ENCODE data around the gene SYNGR4. TPM values are rescaled to one million over a fixed set of nuclear protein-coding genes. Genes with fewer than 3 reads are reported as not detected.
A peak's percentile ranks its signal among the peaks of the same experiment; 100 is the strongest.
"Not testable (repeated sequence)": the region's sequence is repeated elsewhere in the genome, so short reads cannot be mapped to it uniquely, and the experiment has no call there.

Gene SYNGR4
- total RNA-seq, 2 experiments from 2014 or later: 0.21 TPM; not detected in 1

- intact Hi-C loops (cut with micrococcal nuclease): no loop called here
- peaks cover 4% of the 10 kb centered on the region for H3K36me3 Mint-ChIP-seq
- H3K27me3 Mint-ChIP-seq: no peaks in the 10 kb centered on the region
- no peak for DNase-seq
- ChIA-PET CTCF (interaction anchor here (1.1 to 2.7 kb wide), 3 partner anchors 28 to 222 kb away, joined by 4 to 29 read pairs (median 7); partner anchors contain the start of gene KDELR1), POLR2A (no interaction called here)
- no peak overlapping the region for H3K27ac Mint-ChIP-seq
- H3K4me1 Mint-ChIP-seq (ENCODE audit: low read depth): peaks cover 14% of the 10 kb centered on the region
- no peak overlapping the region for H3K4me3 Mint-ChIP-seq
- H3K9me3 Mint-ChIP-seq: no peaks in the 10 kb centered on the region
These were observed 2.3 kb upstream of the SYNGR4 start for GRCh38 chr19:48361912-48362311.

DNA sequence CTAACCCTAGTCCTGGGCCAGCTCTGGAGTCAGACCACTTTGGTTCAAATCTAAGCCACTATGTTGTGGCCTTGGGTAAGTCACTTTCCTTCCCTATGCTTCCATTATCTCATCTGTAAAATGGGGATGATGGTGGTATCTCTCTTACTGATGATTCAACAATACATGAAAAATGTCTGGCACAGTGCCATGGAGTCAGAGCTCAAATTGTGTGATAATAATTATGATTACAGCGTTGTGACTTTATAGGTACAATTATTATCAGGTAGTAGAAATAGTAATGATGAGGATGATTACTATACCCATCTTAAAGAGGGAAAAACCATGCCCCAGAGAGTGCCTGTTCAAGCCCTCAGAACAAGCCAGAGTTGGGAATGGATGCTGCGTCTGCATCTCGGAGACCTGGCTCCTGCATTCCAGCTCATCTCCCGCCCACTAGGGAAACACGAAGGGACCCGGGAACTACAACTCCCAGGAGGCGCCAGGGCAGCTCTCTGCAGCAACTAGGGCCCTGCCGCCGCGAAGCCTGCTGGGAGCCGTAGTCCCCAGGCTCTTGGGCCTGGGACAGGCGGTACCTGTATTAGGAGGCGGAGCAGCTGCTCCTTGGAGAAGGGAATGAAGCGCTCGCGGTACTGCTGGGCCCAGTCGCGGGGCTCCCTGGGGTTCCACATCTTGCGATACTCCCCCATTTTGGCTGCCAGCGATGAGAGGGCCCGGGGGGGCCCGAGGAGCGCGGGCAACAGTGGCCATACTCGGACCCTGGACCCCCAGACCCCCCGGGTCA lies 1.3 kb upstream of the SYNGR4 start:
- Mint-ChIP-seq H3K4me3 (peak overlapping the region; percentile 88), H3K4me1 (ENCODE audit: low read depth) (peaks cover 14% of the 10 kb centered on the region), H3K27me3 (no peaks in the 10 kb centered on the region), H3K27ac (peak overlapping the region; percentile 94), H3K36me3 (peaks cover 4% of the 10 kb centered on the region), H3K9me3 (no peaks in the 10 kb centered on the region)
- POLR2A ChIA-PET: interaction anchor here (0.6 to 1.4 kb wide), 5 partner anchors 11 to 259 kb away, joined by 3 to 5 read pairs (median 3); partner anchors contain the start of gene EMP3
- CTCF ChIA-PET: interaction anchor here (0.6 to 2.7 kb wide), 9 partner anchors 12 to 283 kb away, joined by 3 to 29 read pairs (median 4); partner anchors contain the start of genes GRIN2D and KDELR1
- DNase-seq: peak; percentile 93
- intact Hi-C loops (cut with micrococcal nuclease): loop anchor here (1.0 kb wide), 2 partner anchors 52 to 193 kb away; partner anchors contain the start of genes LIG1 and ZSWIM9

DNA sequence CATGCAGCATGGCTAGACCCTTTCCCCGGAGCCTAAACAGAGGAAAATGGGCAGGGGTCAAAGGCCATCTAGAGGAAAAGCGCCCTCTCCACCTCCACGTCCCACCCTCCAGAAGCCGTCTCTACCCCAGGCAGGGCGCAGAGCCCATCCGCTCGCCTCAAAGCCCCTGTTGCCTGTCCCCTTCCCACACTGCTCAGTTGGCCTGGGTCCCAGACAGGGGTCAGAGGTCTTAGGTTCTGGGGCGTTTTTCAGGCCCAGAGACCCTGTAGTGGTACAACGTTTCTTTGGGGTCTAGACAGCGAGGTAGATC lies 712 bp upstream of the SYNGR4 start:
- CTCF ChIA-PET: interaction anchor here (1.0 to 2.7 kb wide), 11 partner anchors 10 to 282 kb away, joined by 3 to 29 read pairs (median 4); partner anchors contain the start of genes GRIN2D, GRWD1 and KDELR1
- no peaks in the 10 kb centered on the region for H3K27me3 Mint-ChIP-seq
- peak overlapping the region; percentile 94 for H3K27ac Mint-ChIP-seq
- POLR2A ChIA-PET: interaction anchor here (0.6 to 1.9 kb wide), 10 partner anchors 11 to 256 kb away, joined by 3 to 15 read pairs (median 3); partner anchors contain the start of genes EMP3, KDELR1, RPL18 and SPHK2
- peaks cover 14% of the 10 kb centered on the region for H3K4me1 Mint-ChIP-seq (ENCODE audit: low read depth)
- peaks cover 4% of the 10 kb centered on the region for H3K36me3 Mint-ChIP-seq
- H3K9me3 Mint-ChIP-seq: no peaks in the 10 kb centered on the region
- DNase-seq: no peak
- peak overlapping the region; percentile 88 for H3K4me3 Mint-ChIP-seq
- intact Hi-C loops (cut with micrococcal nuclease): loop anchor here (1.0 kb wide), 2 partner anchors 52 to 193 kb away; partner anchors contain the start of genes LIG1 and ZSWIM9

GRCh38 chr19:48364598-48365348 lies 606 bp downstream of the SYNGR4 start:
- H3K27ac Mint-ChIP-seq: peak overlapping the region; percentile 94

GRCh38 chr19:48365602-48366001 lies 1.4 kb downstream of the SYNGR4 start:
- no peak for DNase-seq
- no peak overlapping the region for H3K4me3 Mint-ChIP-seq
- no peaks in the 10 kb centered on the region for H3K9me3 Mint-ChIP-seq
- H3K4me1 Mint-ChIP-seq (ENCODE audit: low read depth): peaks cover 14% of the 10 kb centered on the region
- no peaks in the 10 kb centered on the region for H3K27me3 Mint-ChIP-seq
- POLR2A ChIA-PET: no interaction called here
- peaks cover 4% of the 10 kb centered on the region for H3K36me3 Mint-ChIP-seq
- intact Hi-C loops (cut with micrococcal nuclease): no loop called here
- H3K27ac Mint-ChIP-seq: no peak overlapping the region
- CTCF ChIA-PET: interaction anchor here (0.6 to 1.2 kb wide), 2 partner anchors 26 to 1884 kb away, joined by 3 to 5 read pairs; partner anchors contain the start of gene KDELR1

More at GRCh38 chr19:48364598-48365348, 606 bp downstream of the SYNGR4 start:
- ChIA-PET CTCF (interaction anchor here (0.8 to 2.7 kb wide), 8 partner anchors 14 to 220 kb away, joined by 3 to 29 read pairs (median 4); partner anchors contain the start of genes GRWD1 and KDELR1), POLR2A (interaction anchor here (0.7 to 1.9 kb wide), 7 partner anchors 12 to 254 kb away, joined by 3 to 15 read pairs (median 4); partner anchors contain the start of genes KDELR1, RPL18 and SPHK2)
- Mint-ChIP-seq H3K36me3 (peaks cover 4% of the 10 kb centered on the region), H3K9me3 (no peaks in the 10 kb centered on the region), H3K4me3 (peak overlapping the region; percentile 88), H3K4me1 (ENCODE audit: low read depth) (peaks cover 14% of the 10 kb centered on the region), H3K27me3 (no peaks in the 10 kb centered on the region)
- intact Hi-C loops (cut with micrococcal nuclease): loop anchor here (1.0 kb wide), 6 partner anchors 27 to 255 kb away; partner anchors contain the start of genes GRWD1, KDELR1, RPL18 and SPHK2
- no peak for DNase-seq

DNA sequence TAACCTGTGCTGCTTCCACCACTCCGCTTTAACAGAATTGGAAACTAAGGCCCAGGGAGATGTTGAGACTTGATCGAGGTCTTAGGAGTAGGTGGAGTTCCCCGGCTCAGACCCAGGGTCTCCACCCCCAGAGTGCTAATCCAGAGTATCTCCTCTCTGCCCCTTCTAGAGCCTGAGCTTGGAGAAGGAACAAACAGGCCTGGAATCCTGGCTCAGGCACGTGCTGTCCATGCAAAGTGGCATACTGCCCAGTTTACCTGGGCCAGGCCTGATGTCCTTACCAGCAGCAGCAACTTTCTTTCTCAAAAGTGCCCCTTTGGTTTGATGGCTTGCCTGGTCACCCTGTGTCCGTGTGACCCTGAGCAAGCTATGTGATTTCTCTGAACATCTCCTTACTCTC lies 3.7 kb downstream of the SYNGR4 start:
- POLR2A ChIA-PET: interaction anchor here (0.5 kb wide), 1 partner anchor 101 kb away, joined by 3 read pairs; no protein-coding TSS in a partner anchor
- intact Hi-C loops (cut with micrococcal nuclease): no loop called here
- CTCF ChIA-PET: interaction anchor here (0.7 kb wide), 1 partner anchor 23 kb away, joined by 3 read pairs; the partner anchor contains the start of gene KDELR1
- no peak for DNase-seq
- peaks cover 10% of the 10 kb centered on the region for H3K4me1 Mint-ChIP-seq (ENCODE audit: low read depth)
- H3K36me3 Mint-ChIP-seq: peaks cover 4% of the 10 kb centered on the region
- peak overlapping the region; percentile 0 for H3K27ac Mint-ChIP-seq
- no peak overlapping the region for H3K4me3 Mint-ChIP-seq
- no peaks in the 10 kb centered on the region for H3K27me3 Mint-ChIP-seq
- no peaks in the 10 kb centered on the region for H3K9me3 Mint-ChIP-seq

- ChIA-PET POLR2A (no interaction called here), CTCF (no interaction called here)
- DNase-seq: no peak
- Mint-ChIP-seq H3K27ac (no peak overlapping the region), H3K4me3 (no peak overlapping the region), H3K4me1 (ENCODE audit: low read depth) (peaks cover 9% of the 10 kb centered on the region), H3K27me3 (no peaks in the 10 kb centered on the region), H3K9me3 (no peaks in the 10 kb centered on the region), H3K36me3 (peaks cover 1% of the 10 kb centered on the region)
- intact Hi-C loops (cut with micrococcal nuclease): no loop called here
These were observed 4.8 kb downstream of the SYNGR4 start for GRCh38 chr19:48368936-48369335.

- Mint-ChIP-seq H3K27ac (no peak overlapping the region), H3K9me3 (no peaks in the 10 kb centered on the region), H3K36me3 (no peaks in the 10 kb centered on the region), H3K4me3 (no peak overlapping the region), H3K4me1 (ENCODE audit: low read depth) (no peaks in the 10 kb centered on the region), H3K27me3 (no peaks in the 10 kb centered on the region)
- ChIA-PET POLR2A (no interaction called here), CTCF (interaction anchor here (1.2 kb wide), 1 partner anchor 20 kb away, joined by 5 read pairs; the partner anchor contains the start of gene KDELR1)
- DNase-seq: no peak
- intact Hi-C loops (cut with micrococcal nuclease): no loop called here
These were observed 6.8 kb downstream of the SYNGR4 start for GRCh38 chr19:48370955-48371354.

DNA sequence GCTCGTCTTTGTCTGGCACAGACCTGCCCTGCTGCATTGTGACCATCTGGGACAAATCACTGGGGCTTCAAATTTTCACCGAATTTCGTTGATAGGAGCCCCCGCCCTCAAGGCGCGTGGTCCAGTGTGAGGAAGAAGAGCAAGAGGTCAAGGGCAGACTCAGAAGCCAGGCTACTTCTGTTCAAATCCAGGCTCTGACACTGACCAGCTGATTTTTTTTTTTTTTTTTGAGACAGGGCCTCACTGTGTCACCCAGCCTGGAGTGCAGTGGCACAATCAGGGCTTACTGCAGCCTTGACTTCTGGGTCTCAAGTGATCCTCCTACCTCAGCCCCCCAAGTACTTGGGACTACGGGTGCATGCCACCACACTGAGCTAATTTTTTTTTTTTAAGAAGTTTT lies 7.2 kb downstream of the SYNGR4 start:
- Mint-ChIP-seq H3K27ac (no peak overlapping the region), H3K4me3 (no peak overlapping the region), H3K36me3 (no peaks in the 10 kb centered on the region), H3K9me3 (no peaks in the 10 kb centered on the region), H3K4me1 (ENCODE audit: low read depth) (no peaks in the 10 kb centered on the region), H3K27me3 (no peaks in the 10 kb centered on the region)
- ChIA-PET CTCF (interaction anchor here (1.2 kb wide), 1 partner anchor 20 kb away, joined by 5 read pairs; the partner anchor contains the start of gene KDELR1), POLR2A (no interaction called here)
- intact Hi-C loops (cut with micrococcal nuclease): no loop called here
- no peak for DNase-seq

GRCh38 chr19:48371771-48372170 lies 7.6 kb downstream of the SYNGR4 start:
- H3K27ac Mint-ChIP-seq; POLR2A ChIA-PET; intact Hi-C loops (cut with micrococcal nuclease); H3K4me3 Mint-ChIP-seq; H3K9me3 Mint-ChIP-seq; DNase-seq; H3K27me3 Mint-ChIP-seq; H3K36me3 Mint-ChIP-seq; H3K4me1 Mint-ChIP-seq (ENCODE audit: low read depth): not testable (repeated sequence)
- CTCF ChIA-PET: interaction anchor here (1.2 kb wide), 1 partner anchor 19 kb away, joined by 5 read pairs; the partner anchor contains the start of gene KDELR1

- Mint-ChIP-seq H3K27ac (no peak overlapping the region), H3K36me3 (no peaks in the 10 kb centered on the region), H3K4me1 (ENCODE audit: low read depth) (no peaks in the 10 kb centered on the region), H3K27me3 (no peaks in the 10 kb centered on the region), H3K9me3 (no peaks in the 10 kb centered on the region), H3K4me3 (no peak overlapping the region)
- intact Hi-C loops (cut with micrococcal nuclease): no loop called here
- POLR2A ChIA-PET: no interaction called here
- CTCF ChIA-PET: interaction anchor here (0.8 kb wide), 1 partner anchor 19 kb away, joined by 3 read pairs; the partner anchor contains the start of gene KDELR1
- DNase-seq: no peak
These were observed 8.7 kb downstream of the SYNGR4 start for GRCh38 chr19:48372904-48373303.
